ENCODE measurements around the gene FLT3. TPM values are rescaled to one million over a fixed set of nuclear protein-coding genes. Genes with fewer than 3 reads are reported as not detected.
A peak's percentile ranks its signal among the peaks of the same experiment; 100 is the strongest.

Gene FLT3
- total and polyA plus RNA-seq, 12 donors, result 0.07 to 0.95 (median 0.16) TPM; not detected in 5

GRCh38 chr13:27954406-27954851, 145.9 kb downstream of the FLT3 start:
- no peak for TF ChIP-seq CTCF (IDR thresholded peaks at IDR 0.05)
- Histone ChIP-seq H3K27me3 (peaks cover 22 to 100% (median 96%) of the 10 kb centered on the region in 7 donors), H3K4me1 (peaks cover 2 to 17% (median 13%) of the 10 kb centered on the region in 9 donors), H3K36me3 (no peaks in the 10 kb centered on the region), H3K27ac (no peak overlapping the region), H3K9me3 (peaks cover 0 to 10% (median 0%) of the 10 kb centered on the region in 11 donors), H3K4me3 (peak overlapping the region; percentile 20 to 56 (median 44))
- WGBS, 2 donors, result 2% methylated on average over 56 of the region's 56 CpGs
- ATAC-seq (peak in 4 of 8 donors; percentile 37 to 66 (median 64)), DNase-seq (no peak)
- intact Hi-C loops (cut with DNase I), result loop anchor here in 4 of 10 donors (10.0 kb wide), 1 partner anchor 120 kb away; no protein-coding TSS in a partner anchor

GRCh38 chr13:27953676-27954405, 146.5 kb downstream of the FLT3 start:
- peak; percentile 56 to 91 (median 82) for TF ChIP-seq CTCF (IDR thresholded peaks at IDR 0.05)
- Histone ChIP-seq H3K4me1 (peaks cover 2 to 15% (median 13%) of the 10 kb centered on the region in 9 donors), H3K9me3 (peaks cover 0 to 10% (median 0%) of the 10 kb centered on the region in 11 donors), H3K27ac (no peak overlapping the region), H3K27me3 (peaks cover 18 to 99% (median 96%) of the 10 kb centered on the region in 7 donors), H3K4me3 (peak overlapping the region; percentile 20 to 56 (median 44)), H3K36me3 (no peaks in the 10 kb centered on the region)
- 1 to 2% methylated on average over 71 of the region's 71 CpGs for WGBS, 2 donors
- DNase-seq (peak; percentile 47 to 74), ATAC-seq (peak; percentile 88 to 97 (median 92))
- intact Hi-C loops (cut with DNase I), result loop anchor here in 4 of 10 donors (10.0 kb wide), 1 partner anchor 119 kb away; no protein-coding TSS in a partner anchor

Other genes starting within 250 kb of the FLT3 start
- gene PDX1, start 180.6 kb downstream of the FLT3 start, total RNA-seq, result not detected
- not detected for gene PDX1, start 180.6 kb downstream of the FLT3 start, polyA plus RNA-seq
- gene CDX2, start 131.3 kb downstream of the FLT3 start, total RNA-seq, result not detected
- not detected for gene CDX2, start 131.3 kb downstream of the FLT3 start, polyA plus RNA-seq
- not detected for gene URAD, start 111.9 kb downstream of the FLT3 start, total RNA-seq
- gene URAD, start 111.9 kb downstream of the FLT3 start, polyA plus RNA-seq, result under 1 TPM in 1 of 2 donors, not detected in 1; 0.07 TPM
- 10 to 100 TPM in 8 of 10 donors, 1 to 10 TPM in 2; 7.4 to 14.0 (median 10.8) TPM for gene PAN3, start 38.0 kb upstream of the FLT3 start, total RNA-seq
- 10 to 100 TPM in 1 of 2 donors, 1 to 10 TPM in 1; 2.8 to 16.2 TPM for gene PAN3, start 38.0 kb upstream of the FLT3 start, polyA plus RNA-seq